OCI-LY1 (cell line): ENCODE results near the gene NCF4.

ENCODE experiments used
- EZH2 ChIP-seq: fragments of 200-600 bp; sonication (generic), shearing (Covaris generic); IDR thresholded peaks from 2 replicates; pipeline ENCODE4 v1.8.0; 2017; ENCODE audit warnings: borderline replicate concordance, mixed run types, mild to moderate bottlenecking, antibody characterized with exemption, low read length, moderate library complexity, mixed read lengths
- TF ChIP-seq, protein P1 (sequence below): fragments of 200-600 bp; sonication (generic), shearing (Covaris generic); IDR thresholded peaks from 2 replicates; pipeline ENCODE4 v1.5.1; 2017; ENCODE audit warnings: mild to moderate bottlenecking, antibody characterized with exemption, low read length, moderate library complexity, mixed read lengths

DNA sequence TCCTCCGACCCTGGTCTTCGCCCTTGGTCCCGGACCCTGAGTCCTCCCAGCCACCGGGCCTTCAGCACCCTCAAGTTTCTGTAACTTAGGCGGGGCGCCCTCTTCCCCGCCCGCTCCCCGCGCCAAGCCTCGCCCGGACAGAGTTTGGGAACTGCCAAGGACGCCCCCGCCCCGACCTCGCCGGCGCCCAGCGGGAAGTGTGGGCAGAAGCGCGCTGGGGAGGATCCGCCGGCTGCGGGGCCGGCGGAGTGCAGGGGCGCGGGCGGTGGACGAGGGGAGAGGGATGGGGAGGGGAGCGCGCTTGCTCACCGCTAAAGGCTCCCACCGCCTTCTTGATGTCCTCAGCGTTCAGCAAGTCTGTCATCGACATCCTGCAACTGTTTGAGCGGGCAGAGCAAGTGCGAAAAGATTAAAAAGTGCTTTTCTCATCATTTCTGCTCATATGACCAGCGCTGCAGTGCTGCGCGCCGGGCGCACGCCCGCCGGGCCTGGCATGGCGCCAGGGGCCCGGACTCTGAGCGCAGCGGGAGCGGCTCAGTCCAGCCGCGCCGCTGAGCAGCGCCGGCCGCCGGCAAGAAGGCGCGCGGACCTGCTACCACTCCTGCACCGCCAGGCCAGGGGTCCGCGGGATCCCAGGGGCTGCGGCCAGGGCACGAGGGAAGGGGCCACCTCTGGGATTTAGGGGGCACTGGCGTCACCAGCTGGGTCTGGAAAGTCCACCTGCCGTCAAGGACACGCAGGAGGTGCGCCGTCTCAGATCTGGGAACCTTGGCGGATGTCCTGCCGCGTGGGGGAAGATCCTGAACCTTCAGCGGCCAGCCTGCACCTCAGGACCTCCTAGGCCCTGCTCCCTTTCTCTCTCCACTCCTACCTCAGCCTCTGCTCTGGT is 43.9 kb upstream of the NCF4 start, which contains the start of gene PVALB:
- TF ChIP-seq EZH2: no peak
- TF ChIP-seq, protein P1, sequence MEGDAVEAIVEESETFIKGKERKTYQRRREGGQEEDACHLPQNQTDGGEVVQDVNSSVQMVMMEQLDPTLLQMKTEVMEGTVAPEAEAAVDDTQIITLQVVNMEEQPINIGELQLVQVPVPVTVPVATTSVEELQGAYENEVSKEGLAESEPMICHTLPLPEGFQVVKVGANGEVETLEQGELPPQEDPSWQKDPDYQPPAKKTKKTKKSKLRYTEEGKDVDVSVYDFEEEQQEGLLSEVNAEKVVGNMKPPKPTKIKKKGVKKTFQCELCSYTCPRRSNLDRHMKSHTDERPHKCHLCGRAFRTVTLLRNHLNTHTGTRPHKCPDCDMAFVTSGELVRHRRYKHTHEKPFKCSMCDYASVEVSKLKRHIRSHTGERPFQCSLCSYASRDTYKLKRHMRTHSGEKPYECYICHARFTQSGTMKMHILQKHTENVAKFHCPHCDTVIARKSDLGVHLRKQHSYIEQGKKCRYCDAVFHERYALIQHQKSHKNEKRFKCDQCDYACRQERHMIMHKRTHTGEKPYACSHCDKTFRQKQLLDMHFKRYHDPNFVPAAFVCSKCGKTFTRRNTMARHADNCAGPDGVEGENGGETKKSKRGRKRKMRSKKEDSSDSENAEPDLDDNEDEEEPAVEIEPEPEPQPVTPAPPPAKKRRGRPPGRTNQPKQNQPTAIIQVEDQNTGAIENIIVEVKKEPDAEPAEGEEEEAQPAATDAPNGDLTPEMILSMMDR: no peak
